Measurements from ENCODE around the gene MTOR.

MTOR gene

DNA sequence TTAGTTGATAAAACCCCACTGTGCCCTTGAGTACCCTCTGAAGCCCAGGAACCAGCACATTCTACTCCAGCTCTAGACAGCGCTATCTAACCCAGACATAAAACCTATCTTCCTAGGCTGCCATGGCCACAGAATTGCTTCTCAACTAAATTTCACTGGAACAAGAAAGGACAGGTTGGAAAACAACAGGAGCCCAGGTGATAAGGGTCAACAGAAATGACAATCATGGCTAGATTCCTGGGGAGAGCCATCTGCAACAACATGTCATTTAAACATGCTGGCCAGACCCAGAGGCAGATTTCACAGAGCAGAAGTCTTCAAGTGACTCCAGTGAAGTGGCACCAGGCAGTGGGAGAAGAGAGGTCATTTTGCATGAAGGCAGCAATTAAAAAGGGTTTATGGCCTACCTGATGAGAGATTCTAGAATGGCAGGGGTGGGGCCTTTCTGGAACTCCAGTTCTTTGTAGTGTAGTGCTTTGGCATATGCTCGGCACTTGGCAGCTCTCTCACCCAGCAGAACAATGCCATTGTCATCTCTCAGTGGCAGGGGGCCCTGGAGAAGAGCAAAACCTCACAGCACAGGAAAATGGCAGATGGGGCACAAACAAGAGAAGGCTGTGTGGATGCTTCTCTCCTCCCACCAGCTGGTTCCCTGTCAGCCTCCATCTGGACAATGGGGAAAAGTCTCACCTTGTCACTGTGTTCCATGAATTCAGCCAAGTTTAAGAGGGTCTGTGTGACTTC, 63.3 kb downstream of the MTOR start:
- TF ChIP-seq, protein P1, sequence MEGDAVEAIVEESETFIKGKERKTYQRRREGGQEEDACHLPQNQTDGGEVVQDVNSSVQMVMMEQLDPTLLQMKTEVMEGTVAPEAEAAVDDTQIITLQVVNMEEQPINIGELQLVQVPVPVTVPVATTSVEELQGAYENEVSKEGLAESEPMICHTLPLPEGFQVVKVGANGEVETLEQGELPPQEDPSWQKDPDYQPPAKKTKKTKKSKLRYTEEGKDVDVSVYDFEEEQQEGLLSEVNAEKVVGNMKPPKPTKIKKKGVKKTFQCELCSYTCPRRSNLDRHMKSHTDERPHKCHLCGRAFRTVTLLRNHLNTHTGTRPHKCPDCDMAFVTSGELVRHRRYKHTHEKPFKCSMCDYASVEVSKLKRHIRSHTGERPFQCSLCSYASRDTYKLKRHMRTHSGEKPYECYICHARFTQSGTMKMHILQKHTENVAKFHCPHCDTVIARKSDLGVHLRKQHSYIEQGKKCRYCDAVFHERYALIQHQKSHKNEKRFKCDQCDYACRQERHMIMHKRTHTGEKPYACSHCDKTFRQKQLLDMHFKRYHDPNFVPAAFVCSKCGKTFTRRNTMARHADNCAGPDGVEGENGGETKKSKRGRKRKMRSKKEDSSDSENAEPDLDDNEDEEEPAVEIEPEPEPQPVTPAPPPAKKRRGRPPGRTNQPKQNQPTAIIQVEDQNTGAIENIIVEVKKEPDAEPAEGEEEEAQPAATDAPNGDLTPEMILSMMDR (conservative IDR thresholded peaks at IDR 0.05; ENCODE audit: low read length), result no peak
- no peak overlapping the region for H3K4me3 ChIP-seq (ENCODE audit: low read length)
- no peak for DNase-seq (ENCODE audit: low read depth)

DNA sequence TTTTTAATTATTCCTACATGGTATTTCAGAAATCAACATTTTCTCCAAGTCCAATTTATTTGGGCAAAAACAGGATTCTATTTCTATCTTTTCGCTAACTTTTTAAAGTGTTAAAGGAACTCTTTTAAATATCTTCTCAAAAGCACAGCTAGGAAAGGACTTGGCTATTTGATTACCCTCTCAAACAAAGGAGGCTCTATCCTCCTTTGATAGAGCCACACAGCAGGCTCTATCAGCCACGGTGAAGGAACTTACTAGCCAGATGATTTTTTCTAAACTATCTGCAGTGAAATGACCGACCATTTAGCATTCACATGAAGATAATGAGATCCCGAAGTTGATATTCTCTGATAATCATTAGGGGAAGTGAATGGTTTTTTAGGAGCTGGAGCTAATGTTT, 64.1 kb downstream of the MTOR start:
- TF ChIP-seq, protein P1 (conservative IDR thresholded peaks at IDR 0.05; ENCODE audit: low read length), result no peak
- no peak for DNase-seq (ENCODE audit: low read depth)
- no peak overlapping the region for H3K4me3 ChIP-seq (ENCODE audit: low read length)

DNA sequence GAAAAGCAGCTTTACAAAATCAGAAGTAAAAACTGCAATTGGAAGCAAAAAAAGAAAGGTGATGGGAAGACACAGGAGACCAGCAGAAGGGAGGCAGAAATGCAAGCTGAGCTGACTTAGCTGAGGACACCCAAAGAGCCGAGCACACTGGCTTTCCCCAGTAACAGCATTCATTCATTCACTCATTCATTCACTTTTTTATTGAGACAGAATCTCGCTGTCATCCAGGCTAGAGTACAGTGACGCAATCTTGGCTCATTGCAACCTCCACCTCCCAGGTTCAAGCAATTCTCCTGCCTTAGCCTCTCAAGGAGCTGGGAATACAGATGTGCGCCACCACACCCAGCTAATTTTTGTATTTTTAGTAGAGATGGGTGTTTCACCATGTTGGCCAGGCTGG, 65.0 kb downstream of the MTOR start:
- no peak overlapping the region for H3K4me3 ChIP-seq (ENCODE audit: low read length)
- TF ChIP-seq, protein P1 (conservative IDR thresholded peaks at IDR 0.05; ENCODE audit: low read length), result no peak
- no peak for DNase-seq (ENCODE audit: low read depth)

DNA sequence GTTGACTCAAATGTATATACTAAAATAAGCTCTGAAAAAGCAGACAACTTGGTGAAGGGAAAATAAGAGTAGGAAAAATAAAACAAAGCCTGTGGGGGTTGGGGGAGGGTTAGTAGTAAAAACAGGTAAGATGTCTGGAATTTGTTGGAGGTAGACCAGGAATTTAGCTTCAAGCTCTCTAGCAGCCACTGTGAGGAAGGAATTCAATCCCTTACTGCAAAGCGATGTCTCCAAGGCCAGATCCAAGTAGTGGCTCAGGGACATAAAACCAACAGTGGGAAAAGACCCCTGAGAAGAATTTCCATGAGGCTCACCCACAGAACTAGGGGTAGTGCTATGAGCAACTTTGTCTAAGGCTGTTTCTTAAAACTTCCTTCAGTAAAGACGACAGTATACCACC, 65.4 kb downstream of the MTOR start:
- DNase-seq (ENCODE audit: low read depth), result no peak
- no peak overlapping the region for H3K4me3 ChIP-seq (ENCODE audit: low read length)
- TF ChIP-seq, protein P1 (conservative IDR thresholded peaks at IDR 0.05; ENCODE audit: low read length), result no peak

DNA sequence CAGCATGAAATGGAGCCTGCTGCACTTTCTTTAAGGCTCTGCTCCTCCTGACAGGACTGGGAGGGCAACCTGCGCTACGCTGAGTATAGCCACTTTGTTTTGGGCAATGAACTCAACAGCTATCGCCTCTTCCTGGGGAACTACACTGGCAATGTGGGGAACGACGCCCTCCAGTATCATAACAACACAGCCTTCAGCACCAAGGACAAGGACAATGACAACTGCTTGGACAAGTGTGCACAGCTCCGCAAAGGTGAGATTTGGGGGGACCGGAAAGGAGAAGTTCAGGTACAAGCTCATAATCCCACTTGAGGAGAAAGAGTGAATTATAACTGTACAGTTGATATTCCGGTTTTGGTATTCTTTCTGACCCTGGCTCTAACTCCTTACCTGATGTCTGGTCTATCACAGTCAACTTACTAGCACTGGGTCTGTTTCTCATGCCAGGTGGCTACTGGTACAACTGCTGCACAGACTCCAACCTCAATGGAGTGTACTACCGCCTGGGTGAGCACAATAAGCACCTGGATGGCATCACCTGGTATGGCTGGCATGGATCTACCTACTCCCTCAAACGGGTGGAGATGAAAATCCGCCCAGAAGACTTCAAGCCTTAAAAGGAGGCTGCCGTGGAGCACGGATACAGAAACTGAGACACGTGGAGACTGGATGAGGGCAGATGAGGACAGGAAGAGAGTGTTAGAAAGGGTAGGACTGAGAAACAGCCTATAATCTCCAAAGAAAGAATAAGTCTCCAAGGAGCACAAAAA, 67.8 kb downstream of the MTOR start:
- DNase-seq (ENCODE audit: low read depth), result no peak
- H3K4me3 ChIP-seq (ENCODE audit: low read length), result no peak overlapping the region
- TF ChIP-seq, protein P1 (conservative IDR thresholded peaks at IDR 0.05; ENCODE audit: low read length), result no peak

DNA sequence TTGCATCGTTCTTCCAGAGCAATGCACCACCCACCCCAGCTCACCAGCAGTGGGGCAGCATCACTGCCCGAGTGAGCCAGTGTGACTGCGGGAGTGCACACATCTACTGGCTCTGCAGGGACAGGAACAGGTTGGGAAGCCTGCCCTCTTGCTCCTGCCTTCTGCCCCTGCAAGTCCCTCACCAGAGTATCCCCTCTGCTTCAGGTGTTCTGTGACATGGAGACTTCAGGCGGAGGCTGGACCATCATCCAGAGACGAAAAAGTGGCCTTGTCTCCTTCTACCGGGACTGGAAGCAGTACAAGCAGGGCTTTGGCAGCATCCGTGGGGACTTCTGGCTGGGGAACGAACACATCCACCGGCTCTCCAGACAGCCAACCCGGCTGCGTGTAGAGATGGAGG, 69.0 kb downstream of the MTOR start:
- TF ChIP-seq, protein P1 (conservative IDR thresholded peaks at IDR 0.05; ENCODE audit: low read length), result no peak
- no peak overlapping the region for H3K4me3 ChIP-seq (ENCODE audit: low read length)
- no peak for DNase-seq (ENCODE audit: low read depth)
